Trophoblast cell (in vitro differentiated cells and primary cell): ENCODE measurements around the gene IZUMO2.
"Not testable (repeated sequence)": the region's sequence is repeated elsewhere in the genome, so short reads cannot be mapped to it uniquely, and the experiment has no call there.

Experiments
- DNase-seq, 2 donors: peaks; one replicate each; pipeline ENCODE4 v3.0.0-alpha.2; 2016
- H2AFZ ChIP-seq: 2 replicates; pipeline ENCODE4 v1.6.1; 2013; ENCODE audit warnings: low read length, moderate library complexity, mild to moderate bottlenecking; ENCODE audit not compliant: insufficient read depth, poor library complexity
- H2AK5ac ChIP-seq: 2 replicates; pipeline ENCODE4 v1.6.1; 2013; ENCODE audit warnings: mild to moderate bottlenecking, low read length
- H2BK120ac ChIP-seq: 2 replicates; pipeline ENCODE4 v1.6.1; 2013; ENCODE audit warnings: low read length, mild to moderate bottlenecking, moderate library complexity; ENCODE audit not compliant: insufficient read depth, poor library complexity
- H2BK12ac ChIP-seq: 2 replicates; pipeline ENCODE4 v1.6.1; 2013; ENCODE audit warnings: mild to moderate bottlenecking, low read length, moderate library complexity
- H2BK5ac ChIP-seq: 2 replicates; pipeline ENCODE4 v1.6.1; 2013; ENCODE audit warnings: low read length, low read depth, moderate library complexity, mild to moderate bottlenecking; ENCODE audit not compliant: poor library complexity
- H3K14ac ChIP-seq: 2 replicates; pipeline ENCODE4 v1.6.1; 2013; ENCODE audit warnings: mild to moderate bottlenecking, low read length
- H3K18ac ChIP-seq: 2 replicates; pipeline ENCODE4 v1.6.1; 2013; ENCODE audit warnings: mild to moderate bottlenecking, low read length
- H3K23ac ChIP-seq: 2 replicates; pipeline ENCODE4 v1.6.1; 2013; ENCODE audit warnings: low read length
- H3K27ac ChIP-seq: 2 replicates; pipeline ENCODE4 v1.5.1; 2013; ENCODE audit warnings: low read depth, mild to moderate bottlenecking, inconsistent platforms, low read length, moderate library complexity
- H3K27me3 ChIP-seq: 2 replicates; pipeline ENCODE4 v1.6.1; 2013; ENCODE audit warnings: inconsistent platforms, mild to moderate bottlenecking, low read length, moderate library complexity; ENCODE audit not compliant: insufficient read depth
- H3K36me3 ChIP-seq, 2 experiments: 1 replicate in 1 of 2; 2 replicates in 1 of 2; pipeline ENCODE4 v1.6.1; 2013; ENCODE audit warnings: low read length in 2 of 2, mild to moderate bottlenecking in 2 of 2, moderate library complexity in 1 of 2; ENCODE audit not compliant: insufficient read depth in 2 of 2, control insufficient read depth in 1 of 2
- H3K4ac ChIP-seq: 2 replicates; pipeline ENCODE4 v1.6.1; 2013; ENCODE audit warnings: low read depth, mild to moderate bottlenecking, low read length, moderate library complexity
- H3K4me1 ChIP-seq, 2 experiments: 1 replicate in 1 of 2; 2 replicates in 1 of 2; pipeline ENCODE4 v1.6.1; 2013; ENCODE audit warnings: low read length in 2 of 2, mild to moderate bottlenecking in 2 of 2, moderate library complexity in 1 of 2; ENCODE audit not compliant: insufficient read depth in 2 of 2, control insufficient read depth in 1 of 2
- H3K4me2 ChIP-seq: 2 replicates; pipeline ENCODE4 v1.6.1; 2013; ENCODE audit warnings: inconsistent platforms, mild to moderate bottlenecking, low read length, moderate library complexity
- H3K4me3 ChIP-seq: 2 replicates; pipeline ENCODE4 v1.5.1; 2013; ENCODE audit warnings: mild to moderate bottlenecking, low read depth, low read length, inconsistent platforms
- H3K79me1 ChIP-seq: one replicate; pipeline ENCODE4 v1.6.1; 2013; ENCODE audit warnings: low read length
- H3K79me2 ChIP-seq: 2 replicates; pipeline ENCODE4 v1.6.1; 2013; ENCODE audit warnings: low read length, mild to moderate bottlenecking; ENCODE audit not compliant: control insufficient read depth, insufficient read depth, poor library complexity
- H3K9ac ChIP-seq: 2 replicates; pipeline ENCODE4 v1.6.1; 2013; ENCODE audit warnings: mild to moderate bottlenecking, low read length
- H3K9me3 ChIP-seq: 2 replicates; pipeline ENCODE4 v1.6.1; 2013; ENCODE audit warnings: low read depth, mild to moderate bottlenecking, control low read depth, inconsistent platforms, low read length; ENCODE audit not compliant: insufficient read depth
- H4K12ac ChIP-seq: 2 replicates; pipeline ENCODE4 v1.6.1; 2013; ENCODE audit warnings: low read depth, mild to moderate bottlenecking, low read length, moderate library complexity
- H4K8ac ChIP-seq: 2 replicates; pipeline ENCODE4 v1.6.1; 2013; ENCODE audit warnings: low read depth, mild to moderate bottlenecking, low read length, moderate library complexity
- H4K91ac ChIP-seq: one replicate; pipeline ENCODE4 v1.6.1; 2013; ENCODE audit warnings: low read depth, mild to moderate bottlenecking, low read length, moderate library complexity
- WGBS: extraction: QIAGEN DNeasy Blood & Tissue Kit; methylation state at CpG from one replicate; pipeline ENCODE4 v1.1.7; 2013; ENCODE audit warnings: missing lambda C conversion rate; ENCODE audit not compliant: insufficient read length, insufficient coverage; ENCODE audit errors: extremely low coverage; 5-methylcytosine and 5-hydroxymethylcytosine counted together

The IZUMO2 gene

GRCh38 chr19:50133518-50134492, 29.3 kb downstream of the IZUMO2 start:
- not testable (repeated sequence) for H3K23ac ChIP-seq, H3K14ac ChIP-seq, H3K36me3 ChIP-seq, H3K9me3 ChIP-seq, H3K27me3 ChIP-seq, H3K79me2 ChIP-seq, H3K4me1 ChIP-seq, H3K27ac ChIP-seq, H3K4me3 ChIP-seq, H2BK12ac ChIP-seq, H3K9ac ChIP-seq, H3K79me1 ChIP-seq, H4K8ac ChIP-seq, H2BK120ac ChIP-seq, H3K18ac ChIP-seq, H4K12ac ChIP-seq, H2AFZ ChIP-seq, H2BK5ac ChIP-seq, H3K4ac ChIP-seq, DNase-seq, H3K4me2 ChIP-seq, H2AK5ac ChIP-seq, H4K91ac ChIP-seq
- WGBS: no CpG with 5 or more reads among the region's 31 CpGs

- H3K79me1 ChIP-seq, H2BK12ac ChIP-seq, H4K12ac ChIP-seq, H3K4me1 ChIP-seq, H3K23ac ChIP-seq, H2BK120ac ChIP-seq, H3K4ac ChIP-seq, H4K91ac ChIP-seq, H3K4me2 ChIP-seq, H2BK5ac ChIP-seq, H2AK5ac ChIP-seq, H3K18ac ChIP-seq, H3K14ac ChIP-seq, H4K8ac ChIP-seq, H2AFZ ChIP-seq, H3K9ac ChIP-seq, H3K27me3 ChIP-seq, H3K36me3 ChIP-seq, H3K27ac ChIP-seq, H3K4me3 ChIP-seq, DNase-seq, H3K9me3 ChIP-seq, H3K79me2 ChIP-seq: not testable (repeated sequence)
- WGBS: no CpG with 5 or more reads among the region's 13 CpGs
These were observed 59.1 kb downstream of the IZUMO2 start for GRCh38 chr19:50104012-50104411.

GRCh38 chr19:50103405-50103804, 59.7 kb downstream of the IZUMO2 start:
- H2AFZ ChIP-seq, H3K9me3 ChIP-seq, H3K18ac ChIP-seq, H3K4me2 ChIP-seq, H4K91ac ChIP-seq, H3K23ac ChIP-seq, H3K79me2 ChIP-seq, H4K8ac ChIP-seq, H3K4me1 ChIP-seq, H2BK5ac ChIP-seq, H2BK120ac ChIP-seq, H3K9ac ChIP-seq, H4K12ac ChIP-seq, H3K4ac ChIP-seq, H2BK12ac ChIP-seq, H3K27ac ChIP-seq, H2AK5ac ChIP-seq, DNase-seq, H3K14ac ChIP-seq, H3K27me3 ChIP-seq, H3K36me3 ChIP-seq, H3K4me3 ChIP-seq, H3K79me1 ChIP-seq: not testable (repeated sequence)
- no CpG with 5 or more reads among the region's 13 CpGs for WGBS
